HG02840 (cell line): ENCODE measurements around the gene CCNJL.

Experiments
- ATAC-seq: cut with Tn5 transposase; IDR thresholded peaks from one replicate; pipeline ENCODE4 v1.9.1; 2021; ENCODE audit warnings: mild to moderate bottlenecking, moderate library complexity, moderate number of reproducible peaks; ENCODE audit not compliant: unreplicated experiment, low FRiP score

Gene CCNJL

DNA sequence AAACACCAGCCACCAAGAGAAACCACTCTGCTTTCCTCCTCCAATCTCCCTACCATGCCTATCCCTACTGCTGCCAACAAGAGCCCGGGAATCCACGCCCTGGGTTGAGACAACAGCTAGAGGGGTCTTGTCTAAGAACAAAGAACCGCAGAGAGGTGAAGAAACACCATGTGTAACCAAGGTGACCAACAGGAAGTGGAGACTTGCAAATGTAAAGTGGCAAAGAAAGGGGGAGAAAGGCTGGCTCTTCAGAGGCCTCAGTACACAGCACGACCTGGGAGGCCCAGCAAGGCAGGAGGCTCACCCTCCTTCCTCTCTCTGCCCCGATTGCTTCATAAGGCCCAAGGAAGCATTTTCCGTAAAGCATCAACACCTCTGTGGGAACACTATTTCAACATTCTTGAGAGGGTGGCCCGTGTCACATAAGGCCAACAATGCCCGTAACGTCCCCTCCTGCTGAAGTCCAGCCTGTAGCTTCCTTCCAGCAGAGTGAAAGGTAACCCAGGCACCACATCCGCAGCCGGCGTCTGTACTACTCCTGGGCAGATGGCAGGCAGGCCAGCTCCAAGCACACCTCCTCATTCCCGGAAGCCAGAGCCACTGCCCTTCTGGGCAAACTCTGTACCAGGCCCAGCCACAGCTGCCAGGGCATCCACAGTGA is 18.3 kb downstream of the CCNJL start:
- ATAC-seq, result no peak

DNA sequence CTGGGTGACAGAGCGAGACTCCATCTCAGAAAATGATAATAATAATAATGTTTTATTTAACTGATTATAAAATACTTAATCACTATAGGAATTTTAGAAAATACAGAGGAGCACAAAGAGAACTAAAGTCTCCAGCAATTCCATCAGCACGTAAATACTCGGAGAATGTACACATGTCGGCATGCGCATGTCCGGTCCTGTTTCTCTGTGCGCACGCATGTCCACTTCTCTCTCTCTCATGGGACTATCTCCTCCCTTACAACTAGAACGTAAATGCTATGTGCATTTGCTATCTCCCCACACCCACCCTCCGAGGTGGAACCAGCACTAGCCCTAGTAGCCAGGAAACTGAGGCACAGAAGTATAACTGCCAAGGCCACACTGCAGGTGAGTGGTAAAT is 19.0 kb downstream of the CCNJL start:
- no peak for ATAC-seq

DNA sequence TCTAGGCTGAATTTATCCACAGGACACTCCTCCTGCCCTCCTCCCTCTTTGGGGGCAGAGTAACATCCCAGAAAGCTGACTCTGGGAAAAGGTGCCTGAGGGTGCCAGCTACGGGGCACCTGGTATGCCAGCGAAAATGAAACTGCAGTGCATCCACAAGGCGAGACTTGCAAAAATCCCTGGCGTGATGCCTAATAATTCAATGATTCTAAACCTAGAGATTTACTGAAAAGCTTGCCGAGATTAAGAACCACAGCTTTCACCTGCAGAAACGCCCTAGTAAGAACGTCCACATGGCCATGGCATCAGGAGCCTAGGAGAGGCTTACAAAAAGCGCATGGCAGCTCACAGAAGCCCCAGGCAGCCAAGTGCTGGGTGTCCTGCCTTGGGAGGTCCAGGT is 20.9 kb downstream of the CCNJL start:
- ATAC-seq, result no peak

DNA sequence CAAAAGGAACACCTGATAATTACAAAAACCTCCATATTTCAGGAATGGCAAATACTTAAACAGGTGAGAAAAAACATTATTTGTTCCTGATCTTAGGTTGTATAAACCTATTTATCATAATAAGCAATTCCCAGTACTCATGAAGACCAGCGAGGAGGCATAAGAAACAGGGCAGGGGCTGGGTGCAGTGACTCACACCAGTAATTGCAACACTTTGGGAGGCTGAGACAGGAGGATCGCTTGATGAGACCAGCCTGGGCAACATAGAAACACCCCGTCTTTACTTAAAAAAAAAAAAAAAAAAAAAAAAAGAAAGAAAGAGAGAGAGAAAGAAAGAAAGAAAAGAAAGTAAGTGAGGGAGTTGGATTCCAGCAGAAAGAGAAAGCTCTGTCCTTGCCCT is 21.6 kb downstream of the CCNJL start:
- no peak for ATAC-seq

DNA sequence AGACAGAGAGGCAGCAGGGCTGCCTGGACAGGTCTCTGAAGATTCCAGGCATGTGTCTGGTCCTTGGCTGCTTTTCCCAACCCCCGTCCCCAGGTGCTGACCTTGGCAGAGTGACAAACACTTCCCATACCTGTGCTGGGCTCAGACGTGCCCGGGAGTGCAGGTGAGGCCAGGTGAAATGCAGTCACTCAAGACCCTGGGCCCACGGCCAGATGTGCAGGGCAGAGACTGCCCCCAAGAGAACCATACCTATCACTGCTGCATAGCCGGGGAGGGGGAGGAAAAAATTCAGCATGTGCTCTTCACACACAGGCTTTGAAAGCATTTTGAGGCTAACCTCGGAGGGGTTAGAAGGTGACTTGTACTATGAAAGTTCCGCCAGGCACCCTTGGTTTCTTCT is 22.6 kb downstream of the CCNJL start:
- ATAC-seq, result no peak

DNA sequence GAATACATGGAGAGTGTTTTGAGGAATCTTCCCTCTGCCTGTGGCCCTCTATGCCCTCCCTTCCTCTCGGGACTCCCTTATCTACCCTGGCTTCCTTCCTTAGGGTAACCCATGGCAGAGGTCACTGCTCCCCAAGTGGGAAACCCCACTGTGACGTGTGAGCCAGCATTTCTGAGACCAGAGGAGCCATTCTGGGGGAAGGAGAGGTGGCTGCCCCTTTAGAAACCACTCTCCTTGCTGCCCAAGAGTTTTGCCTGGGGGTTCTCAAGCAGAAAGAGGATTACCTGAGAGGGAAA is 23.1 kb downstream of the CCNJL start:
- ATAC-seq, result no peak

DNA sequence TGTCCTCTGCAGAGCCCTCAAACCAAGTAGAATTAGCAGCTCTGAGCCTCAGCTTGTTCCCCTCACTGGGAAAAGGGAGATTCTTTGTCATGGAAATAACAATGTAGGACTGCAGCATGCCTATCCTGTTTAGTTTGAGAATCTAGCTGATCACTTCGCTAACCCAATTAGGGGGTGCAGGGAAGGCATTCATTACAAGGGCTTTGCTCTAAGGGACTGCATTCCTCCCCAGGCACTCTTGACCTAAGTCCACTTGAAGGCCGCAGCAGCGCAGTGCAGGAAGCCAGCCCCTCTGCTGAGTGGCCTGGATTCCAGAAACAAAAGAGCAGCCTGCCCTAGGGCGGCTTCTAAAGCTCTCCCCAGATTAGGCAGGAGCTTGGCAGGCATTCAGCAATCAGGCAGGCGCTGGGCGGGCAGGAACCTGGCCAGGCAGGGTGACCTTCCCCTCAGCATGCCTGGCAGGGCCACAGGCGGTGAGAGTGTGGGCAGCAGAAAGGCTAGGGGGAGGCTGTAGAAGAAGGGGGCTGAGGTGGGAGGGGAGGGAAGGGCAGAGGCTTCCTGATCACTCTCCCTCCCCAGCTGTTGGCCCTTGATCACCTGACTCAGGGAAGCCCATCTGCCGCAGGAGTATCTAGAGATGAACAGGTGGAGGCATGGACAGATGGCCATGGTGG is 24.8 kb downstream of the CCNJL start:
- ATAC-seq, result no peak

DNA sequence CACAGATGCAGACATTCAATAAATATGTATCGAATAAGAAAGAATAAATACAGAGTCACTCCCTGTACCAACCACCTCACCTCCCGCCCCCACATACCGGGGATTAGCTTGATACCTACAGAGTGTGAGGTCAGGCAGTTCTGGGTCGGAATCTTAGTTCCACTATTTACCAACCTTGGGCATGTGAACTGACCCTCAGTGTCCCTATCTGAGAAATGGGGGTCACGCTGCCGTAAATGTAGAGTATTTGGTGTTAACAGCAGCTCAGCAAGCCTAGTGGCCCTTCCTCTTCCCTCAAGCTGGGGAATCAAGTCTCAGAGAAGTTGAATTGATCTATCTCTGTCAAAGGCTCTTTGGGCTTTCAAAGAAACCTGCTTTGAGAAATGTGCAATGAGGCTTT is 25.4 kb downstream of the CCNJL start:
- ATAC-seq, result no peak

DNA sequence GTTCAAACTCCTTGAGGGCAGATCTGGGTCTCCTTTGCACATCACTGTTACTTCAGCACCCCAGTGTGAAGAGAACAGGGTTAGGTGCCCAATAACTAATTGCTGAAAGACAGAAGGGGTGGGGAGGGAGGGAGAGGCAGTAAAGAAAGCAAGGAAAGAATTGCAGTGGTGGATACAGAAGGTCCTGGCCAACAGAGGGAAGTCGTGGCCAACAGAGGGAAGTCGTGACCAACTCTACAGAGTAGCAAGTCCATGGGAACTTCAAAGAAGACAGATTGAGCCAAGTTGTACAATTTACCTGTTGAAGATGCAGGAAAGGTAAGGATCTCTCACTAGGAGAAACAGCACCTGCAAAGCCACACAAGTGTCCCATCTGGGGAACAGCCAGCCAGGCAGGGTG is 27.0 kb downstream of the CCNJL start:
- no peak for ATAC-seq

DNA sequence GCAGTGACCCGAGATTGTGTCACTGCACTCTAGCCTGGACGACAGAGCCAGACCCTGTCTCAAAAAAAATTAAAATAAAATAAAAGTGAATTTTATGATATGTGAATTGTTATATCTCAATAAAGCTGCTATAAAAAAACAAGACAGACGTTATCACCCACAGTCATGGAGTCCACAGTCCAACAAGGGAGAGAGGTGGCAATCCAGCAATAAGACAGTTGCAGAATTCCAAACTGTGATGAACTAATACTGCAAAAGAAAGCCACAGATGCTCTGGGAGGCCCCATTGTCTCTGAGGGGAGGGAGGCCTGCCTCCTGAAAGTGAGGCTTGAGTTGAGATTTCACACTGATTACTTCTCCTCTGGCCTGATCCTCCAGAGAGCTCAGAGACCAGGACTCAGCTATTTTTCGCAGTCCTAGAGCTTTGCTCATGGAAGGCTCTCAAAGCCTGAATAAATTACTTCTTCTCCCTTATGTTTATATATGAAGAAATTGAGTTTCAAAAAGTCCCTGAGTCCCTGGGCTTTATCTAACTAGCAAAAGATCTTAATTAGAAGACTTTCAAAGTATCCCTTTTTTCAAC is 28.0 kb downstream of the CCNJL start:
- no peak for ATAC-seq

DNA sequence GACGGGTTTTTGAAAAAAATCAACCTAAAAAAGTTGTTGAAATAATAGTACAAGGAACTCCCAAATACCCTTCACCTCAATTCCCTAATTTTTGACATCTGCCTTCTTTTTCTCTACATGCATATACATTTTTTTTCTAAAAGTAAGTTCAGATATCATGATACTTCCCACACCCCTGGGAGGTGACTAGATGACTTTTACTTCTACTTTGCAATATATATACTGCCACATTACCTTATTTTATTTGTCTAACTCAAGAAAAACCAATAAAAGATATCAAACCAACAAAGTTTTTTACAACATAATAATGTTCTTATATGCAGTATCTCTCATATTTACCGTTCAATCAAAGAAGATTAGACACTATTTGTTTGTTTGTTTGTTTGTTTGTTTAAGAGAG is 31.1 kb downstream of the CCNJL start:
- no peak for ATAC-seq

DNA sequence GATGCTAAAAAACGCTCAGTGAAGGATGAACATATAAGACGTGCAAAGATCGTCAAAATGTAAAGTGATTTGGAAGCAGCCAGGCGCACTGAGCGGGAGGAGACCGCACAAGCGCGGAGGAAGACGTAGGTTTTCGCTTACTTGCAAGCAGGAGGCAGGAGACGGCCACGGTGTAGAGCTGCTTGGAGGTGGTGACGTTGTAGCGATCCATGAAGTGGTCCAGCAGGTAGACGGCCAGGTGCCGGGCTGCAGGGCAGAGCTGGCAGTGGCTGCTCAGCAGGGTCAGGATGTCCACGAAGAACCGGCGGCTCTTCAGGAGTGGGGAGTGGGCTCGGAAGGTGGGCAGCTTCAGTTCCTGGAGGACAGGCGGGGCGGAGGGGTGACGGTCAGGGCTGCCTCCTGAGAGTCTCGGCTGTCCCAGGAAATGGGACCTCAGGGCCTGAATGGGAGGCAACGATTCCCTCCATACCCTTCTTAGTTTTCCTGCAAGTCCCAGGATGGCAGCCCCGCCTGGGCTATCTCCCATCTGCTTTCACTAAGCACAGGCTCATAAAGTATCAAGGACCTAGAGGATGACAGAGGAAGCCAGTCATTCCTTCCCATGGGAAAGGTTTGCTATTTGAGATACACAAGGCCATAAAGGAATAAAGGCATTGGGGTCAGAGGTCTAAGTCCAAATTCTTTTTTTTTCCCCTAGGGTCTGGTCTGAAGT is 31.8 kb downstream of the CCNJL start:
- ATAC-seq, result no peak

DNA sequence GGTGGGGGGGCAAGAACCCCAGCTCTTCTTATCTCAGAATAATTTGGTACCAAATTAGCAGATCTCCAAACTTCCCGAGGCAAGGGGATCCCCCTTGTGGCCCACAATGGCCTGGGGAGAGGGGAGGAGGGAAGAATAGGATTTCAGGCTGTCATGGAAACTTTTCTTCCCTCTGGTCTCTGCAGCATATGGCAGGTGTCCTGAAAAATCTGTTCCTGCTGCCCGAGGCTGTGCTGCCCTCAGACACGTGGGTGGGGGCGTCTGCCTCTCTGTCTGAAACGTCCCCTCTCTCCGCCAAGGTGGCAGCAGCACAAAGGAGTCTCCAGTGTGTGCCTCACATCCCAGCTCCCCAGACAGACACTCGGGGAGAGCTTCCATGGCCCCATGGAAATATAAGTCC is 34.0 kb downstream of the CCNJL start:
- ATAC-seq, result no peak

DNA sequence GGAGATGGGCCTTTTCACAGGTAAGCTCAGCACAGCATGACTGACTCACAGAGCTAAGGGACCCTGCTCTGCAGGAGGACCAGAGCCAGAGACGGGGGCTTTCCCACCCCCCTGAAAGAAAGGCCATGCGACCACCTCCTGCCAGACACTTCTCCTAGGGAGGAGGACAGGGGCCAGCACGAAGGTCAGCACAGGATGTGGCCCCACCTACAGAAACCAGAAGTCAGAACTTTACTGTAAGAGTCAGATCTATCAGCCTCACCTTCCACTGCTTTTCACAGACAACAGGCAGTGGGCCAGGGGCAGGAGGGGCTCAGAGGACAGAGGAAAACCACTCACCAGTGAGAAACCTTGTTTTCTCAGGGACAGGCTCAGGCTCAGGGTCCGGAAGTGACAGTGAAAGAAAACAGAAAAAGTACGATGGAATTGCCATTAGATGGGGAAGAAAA is 37.9 kb downstream of the CCNJL start:
- ATAC-seq, result no peak

DNA sequence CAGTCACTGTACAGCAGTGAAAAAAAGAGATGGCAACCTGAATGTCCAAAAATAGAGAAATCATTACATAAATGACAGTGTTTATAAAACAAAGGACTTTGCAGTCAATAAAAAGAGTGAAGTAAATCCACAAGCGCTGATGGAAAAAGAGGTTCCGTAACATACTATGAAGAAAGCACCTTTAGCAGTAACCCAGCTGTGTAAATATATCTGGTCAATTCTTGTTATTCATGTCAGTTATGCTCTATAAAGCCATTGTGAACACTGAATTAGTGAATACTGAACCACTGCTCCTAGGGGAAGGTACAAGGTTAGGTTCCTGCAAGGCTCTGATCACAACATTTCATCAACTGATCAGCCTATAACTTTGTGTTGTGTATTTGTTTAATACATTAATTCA is 39.5 kb downstream of the CCNJL start:
- ATAC-seq, result no peak

DNA sequence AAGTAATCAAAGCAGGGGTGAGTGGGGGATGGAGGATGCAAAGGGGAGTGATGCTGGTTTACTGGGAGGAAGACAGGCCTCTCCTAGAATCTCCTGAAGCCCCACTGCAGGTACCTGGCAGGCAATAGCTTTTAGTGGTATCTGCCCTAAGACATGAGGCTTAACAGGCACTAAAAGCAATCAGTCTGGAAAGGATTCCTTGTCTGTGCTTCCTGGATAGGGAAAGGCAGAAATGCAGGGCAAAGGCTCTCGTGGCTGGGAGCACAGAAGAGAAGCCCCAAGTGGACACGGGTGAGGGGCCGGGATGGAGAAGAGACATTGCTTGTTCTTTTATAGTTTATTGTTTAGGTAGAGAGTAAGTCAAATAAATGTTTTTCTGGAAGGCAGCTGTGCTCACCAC is 40.1 kb downstream of the CCNJL start:
- ATAC-seq, result no peak

DNA sequence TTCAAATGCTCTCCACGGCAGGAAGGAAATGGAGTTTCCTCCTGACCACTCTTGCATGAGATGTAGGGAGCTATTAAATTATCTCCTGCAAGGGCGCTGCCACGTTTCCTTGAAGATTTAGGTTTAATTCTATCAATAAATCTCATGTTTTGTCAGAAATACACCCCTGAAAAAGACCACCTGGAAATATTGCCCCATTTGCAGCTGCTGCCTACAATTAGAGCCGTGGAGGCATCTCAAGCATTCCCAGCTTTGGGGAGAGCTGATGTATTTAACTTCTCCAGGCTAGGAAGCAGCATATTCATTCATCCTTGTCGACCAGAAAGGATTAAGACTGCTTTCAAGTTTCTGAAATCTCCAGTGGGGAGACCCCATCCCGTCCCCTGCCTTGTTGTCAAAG is 40.5 kb downstream of the CCNJL start:
- no peak for ATAC-seq

DNA sequence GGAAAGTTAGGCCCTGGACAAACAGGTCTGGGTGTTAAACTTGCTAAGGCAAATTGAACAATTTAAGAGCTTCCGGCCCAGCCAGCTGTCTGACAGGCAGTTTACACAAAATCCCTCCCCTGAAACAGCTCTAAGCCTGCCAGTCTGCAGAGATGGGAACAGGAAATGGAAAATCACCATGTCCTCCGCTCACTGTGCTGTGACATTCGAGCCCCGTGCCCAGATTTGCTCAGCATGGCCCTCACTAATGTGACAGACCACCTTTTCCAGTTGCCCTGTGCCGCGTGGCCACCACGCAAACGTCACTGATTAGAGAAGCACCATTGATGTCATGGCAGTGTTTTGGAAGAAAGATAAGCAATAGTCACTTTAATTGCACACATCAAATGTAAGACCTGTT is 41.0 kb downstream of the CCNJL start:
- ATAC-seq, result no peak

DNA sequence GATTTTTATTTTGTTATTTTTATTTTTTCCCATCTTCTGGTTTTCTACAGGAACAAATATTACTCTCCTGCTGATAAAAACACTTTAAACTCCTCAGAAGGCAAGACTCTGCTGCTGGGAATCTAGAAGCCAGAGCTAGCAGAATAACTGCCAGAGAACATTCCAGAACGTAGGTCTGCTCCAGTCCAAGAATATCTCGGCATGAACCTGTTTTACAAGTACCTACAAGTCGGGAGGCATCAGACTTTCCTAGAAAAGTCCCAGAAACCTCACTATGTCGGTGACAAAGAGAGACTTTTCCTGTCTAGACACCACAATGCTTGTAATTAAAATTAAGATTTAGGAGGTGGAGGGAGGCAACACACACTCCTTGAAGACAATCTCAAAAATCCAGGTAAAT is 41.7 kb downstream of the CCNJL start:
- ATAC-seq, result no peak

DNA sequence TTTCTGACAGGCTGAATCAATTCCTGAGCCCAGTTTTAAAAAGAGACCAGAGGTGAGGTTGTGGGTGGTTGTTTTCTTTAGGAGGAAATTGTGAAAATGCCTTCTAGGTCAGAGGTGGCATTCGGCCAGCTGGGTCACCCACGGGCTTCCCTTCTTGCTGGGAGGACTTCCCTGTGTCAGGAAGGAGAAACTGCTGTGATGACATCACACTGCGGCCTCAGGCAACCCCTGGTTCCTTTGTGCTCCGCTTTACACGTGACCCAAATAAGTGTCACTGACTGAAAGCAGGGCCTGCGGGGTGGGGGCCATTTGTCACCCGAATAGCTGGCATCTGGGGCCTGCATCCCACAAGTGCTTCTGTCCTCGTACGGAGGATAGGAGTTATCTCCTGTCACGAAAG is 43.3 kb downstream of the CCNJL start:
- ATAC-seq, result no peak

DNA sequence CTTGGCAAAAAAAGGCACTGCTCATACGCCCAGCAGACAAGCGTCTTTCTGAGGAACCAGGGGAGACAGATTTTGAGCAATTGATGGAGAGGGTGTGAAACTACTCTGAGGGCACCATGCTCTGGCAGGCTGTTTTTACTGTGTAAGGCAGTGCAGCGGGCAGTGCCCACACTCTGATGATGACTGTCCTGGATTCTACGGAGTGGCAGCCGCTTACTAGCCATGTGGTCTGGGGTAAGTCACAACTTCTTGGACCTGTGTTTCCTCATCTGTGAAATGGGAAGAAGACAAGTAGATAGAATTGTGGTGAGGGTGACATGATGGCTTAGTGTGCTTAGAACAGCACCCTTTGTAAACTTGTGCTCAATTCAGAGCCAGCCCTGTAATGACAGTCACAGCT is 44.2 kb downstream of the CCNJL start:
- no peak for ATAC-seq
